Midbrain (tissue), 1 donor: ENCODE measurements around the gene PPP4R2.

Source experiments
- DNase-seq: peaks from one replicate; lab custom pipeline; 2025; lab: John Stamatoyannopoulos, UW

Gene PPP4R2

GRCh38 chr3:72996473-72997333 lies at the start of gene PPP4R2:
TSS of gene PPP4R2 (plus strand) at chr3:72996811. CDS start at chr3:72997038, 227 bp downstream.
- peak; percentile 84 for DNase-seq

GRCh38 chr3:72947715-72948490 lies 48.7 kb upstream of the PPP4R2 start:
- no peak for DNase-seq

DNA sequence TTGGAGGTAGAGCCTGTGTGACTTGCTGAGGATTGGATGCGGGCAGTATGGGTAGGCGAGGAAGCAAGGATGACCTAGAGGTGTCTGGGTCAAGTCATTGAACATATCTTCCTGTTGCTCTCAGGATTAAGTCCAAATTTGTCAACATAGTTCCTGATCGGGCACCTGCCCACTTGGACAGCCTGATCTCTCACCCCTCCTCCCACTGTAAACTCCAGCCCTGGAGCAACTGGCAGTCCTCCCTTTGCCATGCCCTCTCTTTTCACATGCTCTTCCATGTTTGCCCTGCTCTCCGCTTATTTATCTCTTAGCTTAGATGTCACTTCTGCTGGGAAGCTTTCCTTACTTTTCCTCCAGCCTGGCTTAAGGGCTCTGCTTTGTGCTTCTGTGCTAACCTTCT lies 47.6 kb upstream of the PPP4R2 start:
- DNase-seq: no peak

DNA sequence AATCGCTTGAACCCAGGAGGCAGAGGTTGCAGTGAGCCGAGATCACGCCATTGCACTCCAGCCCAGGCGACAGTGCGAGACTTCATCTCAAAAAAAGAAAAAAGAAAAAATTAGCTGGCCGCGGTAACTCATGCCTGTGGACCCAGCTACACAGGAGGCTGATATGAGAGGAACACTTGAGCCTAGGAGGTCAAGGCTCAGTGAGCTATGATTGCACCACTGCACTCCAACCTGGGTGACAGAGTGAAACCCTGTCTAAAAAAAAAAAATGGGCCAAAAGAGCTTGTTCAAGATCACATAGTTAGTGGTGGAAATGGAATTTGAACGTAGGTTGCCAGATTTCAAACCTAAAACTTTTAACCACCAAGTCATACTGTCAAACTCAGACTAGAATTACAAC lies 46.2 kb upstream of the PPP4R2 start:
- DNase-seq: no peak

- peak; percentile 63 for DNase-seq
Observed at GRCh38 chr3:72950801-72951200, 45.8 kb upstream of the PPP4R2 start.

GRCh38 chr3:72951259-72951722 lies 45.3 kb upstream of the PPP4R2 start:
- DNase-seq: peak; percentile 20

- no peak for DNase-seq
Observed at GRCh38 chr3:72953325-72953956, 43.2 kb upstream of the PPP4R2 start.

GRCh38 chr3:72957297-72957696 lies 39.3 kb upstream of the PPP4R2 start:
- peak; percentile 86 for DNase-seq

GRCh38 chr3:72959336-72959735 lies 37.3 kb upstream of the PPP4R2 start:
- DNase-seq: no peak

GRCh38 chr3:72960812-72961518 lies 35.6 kb upstream of the PPP4R2 start:
- peak; percentile 47 for DNase-seq

DNA sequence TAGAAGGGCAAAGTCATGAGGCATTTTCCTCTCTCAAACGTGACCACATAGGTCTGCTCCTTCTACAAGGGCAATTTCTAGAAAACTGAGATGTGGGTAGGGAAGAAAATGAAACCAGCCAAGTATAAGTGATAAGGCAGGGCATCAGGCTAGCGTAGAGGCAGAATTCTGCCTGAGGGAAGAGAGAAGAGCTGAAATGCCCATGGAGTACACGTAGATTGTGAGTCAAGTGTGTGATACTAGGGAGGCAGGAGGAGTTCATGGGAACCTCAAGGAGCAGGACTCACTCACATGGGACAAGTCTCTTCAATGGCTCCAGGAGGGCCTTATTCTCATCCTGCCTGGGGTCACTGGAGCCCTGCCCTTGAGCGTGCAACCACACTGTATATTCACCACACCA lies 34.9 kb upstream of the PPP4R2 start:
- no peak for DNase-seq

GRCh38 chr3:72962317-72962716 lies 34.3 kb upstream of the PPP4R2 start:
- no peak for DNase-seq

- no peak for DNase-seq
Observed at GRCh38 chr3:72964633-72965032, 32.0 kb upstream of the PPP4R2 start.

- DNase-seq: no peak
Observed at GRCh38 chr3:72968266-72968664, 28.3 kb upstream of the PPP4R2 start.

DNA sequence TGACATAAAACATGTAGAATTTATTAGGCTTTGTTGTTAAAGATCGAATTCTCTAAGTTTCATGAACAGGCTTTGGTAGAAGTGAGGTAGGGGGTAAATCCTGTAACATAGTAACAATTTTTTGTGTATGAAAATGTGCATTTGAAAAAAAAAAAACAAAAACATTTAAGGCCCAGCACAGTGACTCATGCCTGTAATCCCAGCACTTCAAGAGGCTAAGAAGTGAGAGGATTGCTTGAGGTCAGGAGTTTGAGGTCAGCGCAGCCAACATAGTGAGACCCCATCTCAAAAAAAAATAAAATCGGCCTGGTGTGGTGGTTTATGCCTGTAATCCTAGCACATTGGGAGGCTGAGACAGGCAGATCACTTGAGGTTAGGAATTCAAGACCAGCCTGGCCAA lies 26.8 kb upstream of the PPP4R2 start:
- no peak for DNase-seq

- no peak for DNase-seq
Observed at GRCh38 chr3:72970942-72971341, 25.7 kb upstream of the PPP4R2 start.

DNA sequence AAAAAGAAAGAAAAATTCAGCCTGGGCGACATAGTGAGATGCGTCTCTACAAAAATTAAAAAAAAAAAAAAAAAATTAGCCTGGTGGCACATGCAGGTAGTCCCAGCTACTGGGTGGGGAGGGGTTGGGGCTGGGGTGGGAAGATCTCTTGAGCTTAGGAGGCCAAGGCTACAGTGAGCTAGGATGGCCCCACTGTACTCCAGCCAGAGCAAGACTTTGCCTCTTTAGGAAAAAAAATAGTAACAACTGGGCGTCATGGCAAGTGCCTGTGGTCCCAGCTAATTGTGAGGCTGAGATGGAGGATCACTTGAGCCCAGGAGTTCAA lies 23.9 kb upstream of the PPP4R2 start:
- DNase-seq: no peak

DNA sequence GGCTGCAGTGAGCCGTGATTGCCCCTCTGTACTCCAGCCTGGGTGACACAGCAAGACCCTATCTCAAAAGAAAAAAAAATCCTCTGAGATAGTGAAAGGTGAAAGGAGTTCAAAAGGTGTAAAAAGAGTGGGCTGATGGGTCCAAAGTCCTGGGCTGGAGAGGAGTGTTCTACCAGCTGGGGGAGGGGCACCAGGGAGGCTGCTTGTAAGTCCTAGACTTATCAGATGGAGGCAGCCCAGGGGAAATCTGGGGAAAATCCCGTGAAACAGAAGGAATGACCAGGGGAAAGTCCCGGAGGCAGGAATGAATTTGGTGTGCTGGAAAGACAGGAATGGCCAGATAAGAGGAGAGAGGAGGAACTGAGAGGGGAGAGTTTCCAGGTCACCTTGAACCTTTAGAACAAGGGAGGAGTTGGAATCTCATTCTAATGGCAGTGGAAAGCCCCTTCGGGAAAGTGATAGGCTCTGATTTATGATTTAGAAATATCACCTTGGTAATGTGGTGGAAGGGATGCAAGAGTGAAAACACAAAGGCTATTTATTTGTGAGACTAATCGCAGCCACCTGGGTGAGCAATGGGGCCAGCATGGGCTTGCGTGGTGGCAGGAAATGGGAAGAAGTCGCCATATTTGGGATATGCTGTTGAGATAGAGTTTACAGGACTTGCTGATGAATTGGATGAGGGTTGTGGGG lies 23.4 kb upstream of the PPP4R2 start:
- DNase-seq: no peak

GRCh38 chr3:72973786-72974185 lies 22.8 kb upstream of the PPP4R2 start:
- DNase-seq: no peak

DNA sequence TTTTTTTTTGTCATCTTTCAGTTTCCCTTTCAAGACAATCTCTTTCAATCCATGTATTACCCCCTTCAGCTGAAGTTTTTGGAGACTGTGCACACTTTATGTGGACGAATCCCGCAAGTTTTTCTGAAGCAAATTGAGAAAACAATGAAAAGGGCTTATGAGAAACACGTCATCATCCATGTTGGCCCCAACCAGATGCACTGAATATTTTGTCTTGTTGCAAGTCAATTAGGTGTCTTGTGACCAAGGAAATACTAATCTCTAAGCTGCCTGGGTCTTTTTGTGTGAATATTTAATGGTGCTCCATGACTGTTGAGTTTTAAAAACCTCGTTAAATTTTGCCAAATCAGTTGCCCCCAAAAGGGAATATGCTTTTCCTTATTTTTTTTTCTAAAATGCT lies 21.7 kb upstream of the PPP4R2 start:
- no peak for DNase-seq

DNA sequence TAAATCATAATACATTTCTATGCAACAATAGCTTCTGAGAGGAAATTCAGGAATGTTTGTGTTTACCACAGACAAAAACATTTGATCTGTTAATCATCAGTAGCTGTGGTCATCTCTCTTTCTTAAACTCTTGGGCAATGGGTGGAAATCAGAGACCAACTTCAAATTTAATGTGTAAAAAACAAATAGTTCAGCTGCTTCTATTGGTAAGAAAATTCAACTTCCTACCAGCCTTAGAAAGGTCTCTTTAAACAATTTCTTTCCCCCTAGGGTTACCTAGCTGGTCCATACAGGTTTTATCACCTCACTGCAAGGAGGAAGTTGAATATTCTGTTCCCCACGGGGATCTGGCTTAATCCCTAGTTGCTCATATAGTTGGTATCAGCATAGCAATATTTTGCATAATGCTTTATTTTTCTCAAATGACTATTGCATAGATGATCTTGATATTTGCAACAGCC lies 20.3 kb upstream of the PPP4R2 start:
- DNase-seq: no peak
